Omental fat pad (tissue), 4 donors: ENCODE measurements around the gene RASSF7. TPM values are rescaled to one million over a fixed set of nuclear protein-coding genes. Genes with fewer than 3 reads are reported as not detected.

Experiments used
- ATAC-seq: fragments of 150-250 bp; one replicate; pipeline ENCODE4 v1.9.1; 2016; ENCODE audit warnings: mild to moderate bottlenecking, moderate library complexity; ENCODE audit not compliant: low FRiP score
- DNase-seq: peaks from one replicate; pipeline ENCODE4 v3.0.0-alpha.2; 2019; ENCODE audit warnings: low spot score
- total RNA-seq, 4 donors: library from RNA; depleted of rRNA; stranded (reverse); fragments of >200 nt; gene quantifications; one replicate each; pipeline ENCODE4 v1.1.0, GENCODE V29; 2016
- TF ChIP-seq, protein P1 (sequence below), 3 donors: fragments of 450-650 bp; IDR thresholded peaks; one replicate each; pipeline ENCODE4 v1.5.1; 2016 to 2017; ENCODE audit warnings: antibody characterized with exemption in 3 of 3, mild to moderate bottlenecking in 3 of 3, moderate library complexity in 2 of 3

Gene RASSF7
- total RNA-seq, 4 donors from 2014 or later = 9.1 to 31.8 (median 13.4) TPM

DNA sequence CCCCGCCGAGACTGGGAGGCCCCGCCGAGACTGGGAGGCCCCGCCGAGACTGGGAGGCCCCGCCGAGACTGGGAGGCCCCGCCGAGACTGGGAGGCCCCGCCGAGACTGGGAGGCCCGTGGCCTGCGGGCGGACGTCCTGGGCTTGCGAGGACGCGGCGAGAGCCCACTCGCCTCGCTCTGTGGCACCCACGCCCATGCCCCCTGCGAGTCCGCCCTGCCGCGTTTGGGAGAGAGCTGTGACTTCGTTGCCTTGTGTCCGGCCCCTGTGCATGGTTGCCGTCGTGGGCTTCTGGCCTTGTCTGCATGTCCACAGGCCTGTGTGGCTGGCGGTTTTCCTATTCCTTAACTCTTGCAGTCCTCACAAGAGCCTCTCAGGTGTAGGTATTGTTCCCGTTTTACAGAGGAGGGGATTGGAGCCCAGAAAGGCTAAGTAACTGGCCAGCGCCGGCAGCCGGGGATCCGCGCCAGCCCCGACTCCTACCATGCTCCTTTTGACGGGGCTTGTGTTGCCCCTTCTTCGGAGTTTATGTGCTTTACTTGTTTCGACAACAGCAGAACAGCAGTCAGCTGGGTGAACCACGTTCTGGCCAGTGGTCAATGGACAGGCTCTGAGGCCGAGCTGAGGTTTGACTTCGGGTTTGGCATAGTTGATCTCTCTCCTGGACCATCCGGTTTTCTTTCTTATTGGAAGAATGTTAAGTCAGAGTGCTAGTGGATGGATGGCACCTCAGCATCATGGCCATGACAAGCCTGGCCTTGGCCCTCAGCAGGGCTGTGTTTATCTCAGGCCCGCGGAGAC lies 16.2 kb downstream of the RASSF7 start:
- ATAC-seq = no peak
- TF ChIP-seq, protein P1, sequence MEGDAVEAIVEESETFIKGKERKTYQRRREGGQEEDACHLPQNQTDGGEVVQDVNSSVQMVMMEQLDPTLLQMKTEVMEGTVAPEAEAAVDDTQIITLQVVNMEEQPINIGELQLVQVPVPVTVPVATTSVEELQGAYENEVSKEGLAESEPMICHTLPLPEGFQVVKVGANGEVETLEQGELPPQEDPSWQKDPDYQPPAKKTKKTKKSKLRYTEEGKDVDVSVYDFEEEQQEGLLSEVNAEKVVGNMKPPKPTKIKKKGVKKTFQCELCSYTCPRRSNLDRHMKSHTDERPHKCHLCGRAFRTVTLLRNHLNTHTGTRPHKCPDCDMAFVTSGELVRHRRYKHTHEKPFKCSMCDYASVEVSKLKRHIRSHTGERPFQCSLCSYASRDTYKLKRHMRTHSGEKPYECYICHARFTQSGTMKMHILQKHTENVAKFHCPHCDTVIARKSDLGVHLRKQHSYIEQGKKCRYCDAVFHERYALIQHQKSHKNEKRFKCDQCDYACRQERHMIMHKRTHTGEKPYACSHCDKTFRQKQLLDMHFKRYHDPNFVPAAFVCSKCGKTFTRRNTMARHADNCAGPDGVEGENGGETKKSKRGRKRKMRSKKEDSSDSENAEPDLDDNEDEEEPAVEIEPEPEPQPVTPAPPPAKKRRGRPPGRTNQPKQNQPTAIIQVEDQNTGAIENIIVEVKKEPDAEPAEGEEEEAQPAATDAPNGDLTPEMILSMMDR (IDR thresholded peaks at IDR 0.05) = no peak
- no peak for DNase-seq

DNA sequence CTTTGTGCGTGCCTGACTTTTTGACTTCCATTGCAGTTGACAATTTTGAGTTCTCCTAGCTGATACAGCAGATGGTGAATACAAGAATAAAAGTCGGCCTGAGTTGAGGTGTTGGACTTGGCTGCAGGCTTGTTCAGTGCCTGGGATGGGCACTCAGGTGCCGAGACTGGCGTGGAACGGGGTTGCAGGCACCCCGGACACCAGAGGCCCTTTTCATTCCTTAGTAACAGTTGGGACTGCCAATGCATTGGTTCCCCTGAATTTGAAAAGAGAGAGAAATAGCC lies 16.8 kb downstream of the RASSF7 start:
- TF ChIP-seq, protein P1 (IDR thresholded peaks at IDR 0.05) = no peak
- ATAC-seq (no peak), DNase-seq (no peak)

DNA sequence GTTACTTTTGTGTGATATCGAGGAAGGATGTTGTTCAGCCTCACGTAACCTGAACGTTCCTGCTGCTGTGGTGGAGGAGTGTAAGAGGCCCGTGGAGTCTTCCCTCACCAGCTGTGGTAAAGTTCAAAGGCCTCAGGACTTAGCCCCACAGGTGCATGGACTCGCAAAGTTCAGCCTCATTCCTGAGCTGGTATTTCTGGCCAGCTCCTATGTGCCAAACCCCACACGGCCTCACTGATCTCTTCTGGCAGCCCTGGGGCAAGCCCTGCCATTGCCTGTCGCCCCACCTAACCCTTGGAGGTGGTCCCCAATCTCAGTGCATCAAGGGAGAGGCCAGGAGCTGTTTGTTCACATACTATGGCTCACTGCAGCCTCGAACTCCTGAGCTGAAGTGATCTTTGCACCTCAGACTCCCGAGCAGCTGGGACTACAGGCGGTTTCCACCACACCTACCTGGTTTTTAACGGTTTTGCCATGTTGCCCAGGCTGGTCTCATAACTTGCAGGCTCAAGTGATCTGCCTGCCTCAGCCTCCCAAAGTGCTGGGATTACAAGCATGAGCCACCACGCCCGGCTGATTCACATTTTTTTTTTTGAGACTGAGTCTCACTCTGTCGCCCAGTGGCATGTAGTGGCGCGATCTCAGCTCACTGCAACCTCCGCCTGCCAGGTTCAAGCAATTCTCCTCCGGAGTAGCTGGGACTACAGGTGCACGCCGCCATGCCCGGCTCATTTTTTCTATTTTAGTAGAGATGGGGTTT lies 17.7 kb downstream of the RASSF7 start:
- TF ChIP-seq, protein P1 (IDR thresholded peaks at IDR 0.05) = no peak
- no peak for DNase-seq
- no peak for ATAC-seq

DNA sequence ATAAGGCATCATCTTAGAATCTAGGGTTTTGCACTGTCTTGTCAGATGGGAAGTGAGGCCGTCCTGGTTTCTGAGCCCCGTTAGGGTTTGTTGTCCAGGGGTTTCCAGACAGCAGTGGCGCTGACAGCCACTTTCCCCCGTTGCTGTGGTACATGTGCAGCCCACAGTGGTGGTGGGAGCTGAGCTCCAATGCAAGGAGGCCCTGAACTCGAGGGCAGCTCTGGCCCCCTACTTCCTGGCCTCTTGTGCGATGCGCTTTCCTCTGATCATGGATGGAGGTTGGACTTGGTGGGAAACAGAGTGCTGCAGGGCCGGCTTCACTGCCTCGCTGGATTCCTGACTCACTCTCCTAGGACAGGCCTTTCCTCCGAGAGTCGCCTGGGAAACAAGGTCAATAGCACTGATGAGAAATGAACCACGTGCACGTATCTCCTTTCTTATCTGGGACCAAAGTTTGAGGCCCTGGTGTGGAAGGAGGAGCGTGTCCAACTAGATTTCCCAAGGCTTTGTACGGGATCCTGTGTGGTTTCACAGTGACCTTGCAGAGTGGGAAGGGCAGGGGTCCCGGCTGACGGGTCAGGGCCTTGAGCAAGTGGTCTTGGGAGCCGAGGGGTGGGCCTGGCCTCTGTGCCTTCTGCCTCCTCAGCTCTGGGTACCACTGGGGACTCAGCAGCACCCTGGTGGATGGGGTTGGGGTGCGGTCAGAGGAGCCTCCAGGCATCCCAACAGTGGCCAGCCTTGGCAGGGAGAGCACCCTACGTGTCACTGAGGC lies 19.2 kb downstream of the RASSF7 start:
- ATAC-seq (no peak), DNase-seq (no peak)
- TF ChIP-seq, protein P1 (IDR thresholded peaks at IDR 0.05) = no peak

DNA sequence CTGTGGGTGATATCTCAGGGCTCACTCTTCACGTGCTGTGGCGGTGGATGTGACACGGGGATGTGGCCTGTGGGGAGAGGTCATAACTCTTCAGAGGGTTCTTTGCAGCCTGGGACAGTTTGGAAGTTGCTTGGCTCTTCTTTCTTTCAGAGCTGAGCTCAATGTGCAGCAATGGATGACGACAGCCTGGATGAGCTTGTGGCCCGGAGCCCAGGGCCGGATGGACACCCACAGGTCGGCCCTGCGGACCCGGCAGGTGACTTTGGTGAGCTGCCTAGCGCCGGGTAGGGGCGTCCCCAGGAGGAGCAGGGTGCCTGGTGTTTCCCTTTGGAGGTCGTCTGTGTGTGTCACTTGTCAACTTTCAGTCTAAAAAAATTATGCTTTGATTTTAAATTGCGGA lies 20.6 kb downstream of the RASSF7 start:
- no peak for ATAC-seq
- DNase-seq = no peak
- TF ChIP-seq, protein P1 (IDR thresholded peaks at IDR 0.05) = no peak

DNA sequence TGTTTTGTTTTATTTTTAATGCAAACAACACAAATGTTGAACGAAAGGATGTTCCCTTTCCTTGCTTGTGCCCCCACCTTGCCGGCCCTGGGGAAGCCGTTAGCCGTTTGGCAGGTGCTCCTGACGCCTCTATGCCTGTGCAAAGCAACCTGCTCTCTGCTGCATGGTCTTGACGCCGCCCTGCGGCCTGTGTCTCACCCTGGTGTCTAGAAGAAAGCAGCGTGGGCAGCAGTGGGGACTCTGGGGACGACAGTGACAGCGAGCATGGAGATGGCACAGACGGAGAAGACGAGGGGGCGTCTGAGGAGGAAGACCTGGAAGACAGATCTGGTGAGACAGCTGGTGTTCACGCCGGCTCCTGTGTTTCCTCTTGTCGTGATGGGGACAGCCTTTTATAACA lies 21.0 kb downstream of the RASSF7 start:
- ATAC-seq (no peak), DNase-seq (no peak)
- TF ChIP-seq, protein P1 (IDR thresholded peaks at IDR 0.05) = no peak
